GM12872 (cell line): ENCODE measurements around the gene ENOX2.

Experiments used
- CTCF ChIP-seq: IDR thresholded peaks from 3 replicates; pipeline ENCODE4 v1.5.1; 2011; ENCODE audit warnings: low read depth, mild to moderate bottlenecking, low read length, moderate library complexity; ENCODE audit not compliant: insufficient read depth

ENOX2 gene

GRCh38 chrX:130805903-130806302, 97.1 kb downstream of the ENOX2 start:
- no peak for TF ChIP-seq CTCF

GRCh38 chrX:130803537-130803936, 99.5 kb downstream of the ENOX2 start:
- TF ChIP-seq CTCF = no peak

- no peak for TF ChIP-seq CTCF
These were observed 101.1 kb downstream of the ENOX2 start for GRCh38 chrX:130801901-130802300.

GRCh38 chrX:130799393-130799792, 103.6 kb downstream of the ENOX2 start:
- TF ChIP-seq CTCF = no peak

- no peak for TF ChIP-seq CTCF
These were observed 109.0 kb downstream of the ENOX2 start for GRCh38 chrX:130793975-130794374.

- TF ChIP-seq CTCF = no peak
These were observed 113.2 kb downstream of the ENOX2 start for GRCh38 chrX:130789793-130790192.

GRCh38 chrX:130788786-130789581, 114.0 kb downstream of the ENOX2 start:
- no peak for TF ChIP-seq CTCF
